HepG2 (cell line): ENCODE data around the gene SUPT6H. TPM values are rescaled to one million over a fixed set of nuclear protein-coding genes. Genes with fewer than 3 reads are reported as not detected.

Source experiments
- AKNA ChIP-seq: sonication (generic); formaldehyde crosslinking; IDR thresholded peaks from 2 replicates; pipeline ENCODE4 v1.4.0; 2020; ENCODE audit warnings: missing genetic modification reagents, borderline replicate concordance
- ATAD3A ChIP-seq: sonication (generic); formaldehyde crosslinking; IDR thresholded peaks from 2 replicates; pipeline ENCODE4 v1.4.0; 2020; ENCODE audit warnings: missing genetic modification reagents
- DMAP1 ChIP-seq: IDR thresholded peaks from 2 replicates; pipeline ENCODE4 v1.6.1; 2016
- ESRRA ChIP-seq: sonication (generic); formaldehyde crosslinking; IDR thresholded peaks from 2 replicates; pipeline ENCODE4 v1.5.1; 2020; ENCODE audit warnings: mild to moderate bottlenecking, low read depth, missing genetic modification reagents
- FOXA1 ChIP-seq, 2 experiments: fragments of 450-650 bp in 1 of 2; sonication (generic) in 1 of 2; formaldehyde crosslinking in 1 of 2; IDR thresholded peaks; 2 replicates each; pipeline versions ENCODE4 v1.4.0 to v1.6.1; 2016 to 2020; ENCODE audit warnings: missing genetic modification reagents in 1 of 2
- JUNB ChIP-seq: sonication (generic); formaldehyde crosslinking; IDR thresholded peaks from 2 replicates; pipeline ENCODE4 v1.8.0; 2022; ENCODE audit warnings: missing genetic modification reagents, mild to moderate bottlenecking, borderline replicate concordance
- KDM4B ChIP-seq: sonication (generic); formaldehyde crosslinking; IDR thresholded peaks from 2 replicates; pipeline ENCODE4 v1.4.0; 2020; ENCODE audit warnings: missing genetic modification reagents
- LBX2 ChIP-seq: sonication (generic); formaldehyde crosslinking; IDR thresholded peaks from 2 replicates; pipeline ENCODE4 v1.5.0; 2020; ENCODE audit warnings: missing genetic modification reagents, mild to moderate bottlenecking, borderline replicate concordance
- PHF21A ChIP-seq: sonication (generic); formaldehyde crosslinking; IDR thresholded peaks from 2 replicates; pipeline ENCODE4 v1.5.0; 2020; ENCODE audit warnings: mild to moderate bottlenecking, missing genetic modification reagents
- RAD51 ChIP-seq: fragments of 450-650 bp; IDR thresholded peaks from 2 replicates; pipeline ENCODE4 v1.6.1; 2016; ENCODE audit warnings: borderline replicate concordance
- SALL1 ChIP-seq: sonication (generic); formaldehyde crosslinking; IDR thresholded peaks from 2 replicates; pipeline ENCODE4 v1.8.0; 2022; ENCODE audit warnings: mild to moderate bottlenecking, missing genetic modification reagents
- SALL2 ChIP-seq: sonication (generic); formaldehyde crosslinking; IDR thresholded peaks from 2 replicates; pipeline ENCODE4 v1.8.1; 2023; ENCODE audit warnings: mild to moderate bottlenecking, missing genetic modification reagents, inconsistent platforms
- SKI ChIP-seq: fragments of 450-650 bp; IDR thresholded peaks from one replicate; pipeline ENCODE4 v1.6.1; 2018; ENCODE audit warnings: mild to moderate bottlenecking; ENCODE audit not compliant: partially characterized antibody
- TRAFD1 ChIP-seq: sonication (generic); formaldehyde crosslinking; IDR thresholded peaks from 2 replicates; pipeline ENCODE4 v1.5.1; 2020; ENCODE audit warnings: missing genetic modification reagents, mild to moderate bottlenecking, borderline replicate concordance
- ZNF672 ChIP-seq: sonication (generic); formaldehyde crosslinking; IDR thresholded peaks from 2 replicates; pipeline ENCODE4 v1.8.1; 2022; ENCODE audit warnings: missing genetic modification reagents
- polyA plus RNA-seq, 8 experiments: library from polyadenylated mRNA; depleted of rRNA in 3 of 8; stranded (reverse) in 7 of 8; unstranded in 1 of 8; fragments of >200 nt; fragmentation: Illumina TruSeq in 4 of 8; extraction: Trizol in 4 of 8; gene quantifications; 2 replicates each; pipeline versions ENCODE4 v1.2.1 to v1.2.3, GENCODE V29; 2011 to 2016; ENCODE audit warnings: low read depth in 4 of 8, missing spikeins in 1 of 8, mixed read lengths in 1 of 8; ENCODE audit not compliant: insufficient read depth in 1 of 8
- total RNA-seq, 5 experiments: library from RNA; depleted of rRNA; stranded (reverse); fragments of >200 nt; fragmentation: Illumina TruSeq; extraction: Trizol; gene quantifications; 2 replicates each; pipeline ENCODE4 v1.2.3, GENCODE V29; 2016; ENCODE audit warnings: low read depth in 1 of 5
- TF ChIP-seq, protein P1 (sequence below): IDR thresholded peaks from 2 replicates; pipeline ENCODE4 v1.6.1; 2016
- TF ChIP-seq, protein P2 (sequence below), 2 experiments: sonication (generic) in 1 of 2; formaldehyde crosslinking in 1 of 2; IDR thresholded peaks; 2 replicates each; pipeline versions ENCODE4 v1.5.1 to v1.6.1; 2011 to 2020; ENCODE audit warnings: borderline replicate concordance in 1 of 2, low read depth in 1 of 2, low read length in 1 of 2, mild to moderate bottlenecking in 1 of 2, missing genetic modification reagents in 1 of 2, moderate library complexity in 1 of 2

SUPT6H gene
- total and polyA plus RNA-seq, 2 of the 13 experiments (the other 11 are each of a cell fraction or from before 2014, with no cell fraction given): 32.7 to 39.9 TPM

- TF ChIP-seq AKNA (CRISPR knock-in tag): no peak
- TF ChIP-seq JUNB (CRISPR knock-in tag): no peak
- TF ChIP-seq TRAFD1 (CRISPR knock-in tag): no peak
- TF ChIP-seq, protein P1, sequence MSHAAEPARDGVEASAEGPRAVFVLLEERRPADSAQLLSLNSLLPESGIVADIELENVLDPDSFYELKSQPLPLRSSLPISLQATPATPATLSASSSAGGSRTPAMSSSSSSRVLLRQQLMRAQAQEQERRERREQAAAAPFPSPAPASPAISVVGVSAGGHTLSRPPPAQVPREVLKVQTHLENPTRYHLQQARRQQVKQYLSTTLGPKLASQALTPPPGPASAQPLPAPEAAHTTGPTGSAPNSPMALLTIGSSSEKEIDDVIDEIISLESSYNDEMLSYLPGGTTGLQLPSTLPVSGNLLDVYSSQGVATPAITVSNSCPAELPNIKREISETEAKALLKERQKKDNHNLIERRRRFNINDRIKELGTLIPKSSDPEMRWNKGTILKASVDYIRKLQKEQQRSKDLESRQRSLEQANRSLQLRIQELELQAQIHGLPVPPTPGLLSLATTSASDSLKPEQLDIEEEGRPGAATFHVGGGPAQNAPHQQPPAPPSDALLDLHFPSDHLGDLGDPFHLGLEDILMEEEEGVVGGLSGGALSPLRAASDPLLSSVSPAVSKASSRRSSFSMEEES (CRISPR knock-in tag): no peak
- TF ChIP-seq SALL1: peak; percentile 53
- TF ChIP-seq ATAD3A (CRISPR knock-in tag): no peak
- peak; percentile 20; the same call in 1 of the 2 replicates for TF ChIP-seq PHF21A
- no peak for TF ChIP-seq KDM4B (CRISPR knock-in tag)
- no peak for TF ChIP-seq ESRRA (CRISPR knock-in tag)
- TF ChIP-seq, protein P2, sequence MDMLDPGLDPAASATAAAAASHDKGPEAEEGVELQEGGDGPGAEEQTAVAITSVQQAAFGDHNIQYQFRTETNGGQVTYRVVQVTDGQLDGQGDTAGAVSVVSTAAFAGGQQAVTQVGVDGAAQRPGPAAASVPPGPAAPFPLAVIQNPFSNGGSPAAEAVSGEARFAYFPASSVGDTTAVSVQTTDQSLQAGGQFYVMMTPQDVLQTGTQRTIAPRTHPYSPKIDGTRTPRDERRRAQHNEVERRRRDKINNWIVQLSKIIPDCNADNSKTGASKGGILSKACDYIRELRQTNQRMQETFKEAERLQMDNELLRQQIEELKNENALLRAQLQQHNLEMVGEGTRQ (IDR thresholded peaks at IDR 0.05; ENCODE audit: low read depth, low read length): peak; percentile 4; the same call in 1 of the 2 replicates
- TF ChIP-seq, protein P2 (CRISPR knock-in tag; IDR thresholded peaks at IDR 0.05; ENCODE audit: borderline replicate concordance): no peak
- TF ChIP-seq RAD51: no peak
- no peak for TF ChIP-seq ZNF672 (CRISPR knock-in tag)
- TF ChIP-seq LBX2 (CRISPR knock-in tag): no peak
- TF ChIP-seq SKI: no peak
- no peak for TF ChIP-seq FOXA1 (IDR thresholded peaks at IDR 0.05)
- TF ChIP-seq FOXA1 (CRISPR knock-in tag; IDR thresholded peaks at IDR 0.05): peak; percentile 39; the same call in 1 of the 2 replicates
- TF ChIP-seq DMAP1 (CRISPR knock-in tag): no peak
- TF ChIP-seq SALL2 (CRISPR knock-in tag): no peak
Observed at GRCh38 chr17:28702026-28702751, 40.2 kb downstream of the SUPT6H start (continued).
